ENCODE measurements around the gene MYH8. TPM values are rescaled to one million over a fixed set of nuclear protein-coding genes. Genes with fewer than 3 reads are reported as not detected.
A peak's percentile ranks its signal among the peaks of the same experiment; 100 is the strongest.

MYH8 gene
- total RNA-seq, 1 experiment from 2014 or later: not detected

DNA sequence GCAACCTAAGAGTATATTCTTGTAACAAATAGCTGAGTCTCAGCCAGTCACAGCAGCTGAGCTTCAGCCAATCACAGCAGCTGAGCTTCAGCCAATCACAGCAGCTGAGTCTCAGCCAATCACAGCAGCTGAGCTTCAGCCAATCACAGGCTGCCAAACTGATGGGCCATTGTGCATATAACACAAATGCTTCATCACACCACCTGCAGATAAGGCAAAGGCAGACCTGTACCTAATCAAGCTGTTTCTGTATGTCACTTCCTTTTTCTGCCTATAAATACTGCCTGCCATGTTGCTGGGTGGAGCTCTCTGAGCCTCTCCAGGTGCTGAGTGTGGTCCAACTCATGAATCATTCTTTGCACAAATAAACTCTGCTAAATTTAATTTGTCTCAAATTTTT lies 68.9 kb downstream of the MYH8 start:
- DNase-seq (ENCODE audit: low spot score) (no peak), ATAC-seq (no peak)
- CTCF ChIA-PET: interaction anchor here (0.6 to 3.3 kb wide), 6 partner anchors 61 to 424 kb away, joined by 3 to 9 read pairs (median 6); no protein-coding TSS in a partner anchor
- POLR2A ChIA-PET: no interaction called here
- H3K27ac Mint-ChIP-seq: no peak overlapping the region
- 0 out of 2 replicates have a peak, but pooled peaks cover under 1% of the 10 kb centered on the region for H3K4me1 Mint-ChIP-seq
- H3K4me3 Mint-ChIP-seq: no peak overlapping the region
- TF ChIP-seq GTF2I (CRISPR knock-in tag; conservative IDR thresholded peaks at IDR 0.05) (no peak), ZMAT4 (CRISPR knock-in tag; IDR thresholded peaks at IDR 0.05) (no peak), ARID4B (CRISPR knock-in tag; IDR thresholded peaks at IDR 0.05; ENCODE audit: borderline replicate concordance) (no peak), CBFB (CRISPR knock-in tag; IDR thresholded peaks at IDR 0.05; ENCODE audit: low read depth) (no peak)
- peaks cover 13% of the 10 kb centered on the region for H3K9me3 Mint-ChIP-seq
- H3K36me3 Mint-ChIP-seq: no peaks in the 10 kb centered on the region
- H3K27me3 Mint-ChIP-seq (ENCODE audit: low read depth): no peaks in the 10 kb centered on the region

GRCh38 chr17:10349403-10349802 lies 72.3 kb downstream of the MYH8 start:
- no peak overlapping the region for H3K27ac Mint-ChIP-seq
- H3K27me3 Mint-ChIP-seq (ENCODE audit: low read depth): no peaks in the 10 kb centered on the region
- no peak overlapping the region for H3K4me3 Mint-ChIP-seq
- DNase-seq (ENCODE audit: low spot score): peak; percentile 50
- no peaks in the 10 kb centered on the region for H3K4me1 Mint-ChIP-seq
- ChIA-PET POLR2A (no interaction called here), CTCF (no interaction called here)
- no peak for TF ChIP-seq TP53 (CRISPR knock-in tag; IDR thresholded peaks at IDR 0.05)
- no peak for TF ChIP-seq ZNF396 (CRISPR knock-in tag; IDR thresholded peaks at IDR 0.05; ENCODE audit: borderline replicate concordance)
- no peak for TF ChIP-seq RELA (CRISPR knock-in tag; IDR thresholded peaks at IDR 0.05; ENCODE audit: borderline replicate concordance)
- TF ChIP-seq, protein P1, sequence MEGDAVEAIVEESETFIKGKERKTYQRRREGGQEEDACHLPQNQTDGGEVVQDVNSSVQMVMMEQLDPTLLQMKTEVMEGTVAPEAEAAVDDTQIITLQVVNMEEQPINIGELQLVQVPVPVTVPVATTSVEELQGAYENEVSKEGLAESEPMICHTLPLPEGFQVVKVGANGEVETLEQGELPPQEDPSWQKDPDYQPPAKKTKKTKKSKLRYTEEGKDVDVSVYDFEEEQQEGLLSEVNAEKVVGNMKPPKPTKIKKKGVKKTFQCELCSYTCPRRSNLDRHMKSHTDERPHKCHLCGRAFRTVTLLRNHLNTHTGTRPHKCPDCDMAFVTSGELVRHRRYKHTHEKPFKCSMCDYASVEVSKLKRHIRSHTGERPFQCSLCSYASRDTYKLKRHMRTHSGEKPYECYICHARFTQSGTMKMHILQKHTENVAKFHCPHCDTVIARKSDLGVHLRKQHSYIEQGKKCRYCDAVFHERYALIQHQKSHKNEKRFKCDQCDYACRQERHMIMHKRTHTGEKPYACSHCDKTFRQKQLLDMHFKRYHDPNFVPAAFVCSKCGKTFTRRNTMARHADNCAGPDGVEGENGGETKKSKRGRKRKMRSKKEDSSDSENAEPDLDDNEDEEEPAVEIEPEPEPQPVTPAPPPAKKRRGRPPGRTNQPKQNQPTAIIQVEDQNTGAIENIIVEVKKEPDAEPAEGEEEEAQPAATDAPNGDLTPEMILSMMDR (IDR thresholded peaks at IDR 0.05): peak; percentile 53
- peaks cover 13% of the 10 kb centered on the region for H3K9me3 Mint-ChIP-seq
- peak; percentile 85 for ATAC-seq
- no peaks in the 10 kb centered on the region for H3K36me3 Mint-ChIP-seq

- Mint-ChIP-seq H3K27ac (no peak overlapping the region), H3K4me3 (no peak overlapping the region), H3K9me3 (no peaks in the 10 kb centered on the region), H3K4me1 (no peaks in the 10 kb centered on the region), H3K27me3 (ENCODE audit: low read depth) (no peaks in the 10 kb centered on the region), H3K36me3 (no peaks in the 10 kb centered on the region)
- ChIA-PET CTCF (interaction anchor here (0.9 to 1.7 kb wide), 3 partner anchors 13 to 302 kb away, joined by 3 to 4 read pairs (median 4); no protein-coding TSS in a partner anchor), POLR2A (no interaction called here)
- TF ChIP-seq, protein P2, sequence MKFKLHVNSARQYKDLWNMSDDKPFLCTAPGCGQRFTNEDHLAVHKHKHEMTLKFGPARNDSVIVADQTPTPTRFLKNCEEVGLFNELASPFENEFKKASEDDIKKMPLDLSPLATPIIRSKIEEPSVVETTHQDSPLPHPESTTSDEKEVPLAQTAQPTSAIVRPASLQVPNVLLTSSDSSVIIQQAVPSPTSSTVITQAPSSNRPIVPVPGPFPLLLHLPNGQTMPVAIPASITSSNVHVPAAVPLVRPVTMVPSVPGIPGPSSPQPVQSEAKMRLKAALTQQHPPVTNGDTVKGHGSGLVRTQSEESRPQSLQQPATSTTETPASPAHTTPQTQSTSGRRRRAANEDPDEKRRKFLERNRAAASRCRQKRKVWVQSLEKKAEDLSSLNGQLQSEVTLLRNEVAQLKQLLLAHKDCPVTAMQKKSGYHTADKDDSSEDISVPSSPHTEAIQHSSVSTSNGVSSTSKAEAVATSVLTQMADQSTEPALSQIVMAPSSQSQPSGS (CRISPR knock-in tag; IDR thresholded peaks at IDR 0.05; ENCODE audit: borderline replicate concordance, low read depth): no peak
- TF ChIP-seq GRHL2 (CRISPR knock-in tag; IDR thresholded peaks at IDR 0.05; ENCODE audit: insufficient replicate concordance, severe bottlenecking): no peak
- TF ChIP-seq MXD4 (CRISPR knock-in tag; IDR thresholded peaks at IDR 0.05; ENCODE audit: borderline replicate concordance): no peak
- no peak for TF ChIP-seq ZNF263 (CRISPR knock-in tag; IDR thresholded peaks at IDR 0.05; ENCODE audit: low read depth)
- no peak for TF ChIP-seq ATF3 (CRISPR knock-in tag; conservative IDR thresholded peaks at IDR 0.05)
- no peak for TF ChIP-seq SP1 (CRISPR knock-in tag; conservative IDR thresholded peaks at IDR 0.05)
- TF ChIP-seq TEAD4 (CRISPR knock-in tag; IDR thresholded peaks at IDR 0.05): no peak
- TF ChIP-seq MLX (CRISPR knock-in tag; IDR thresholded peaks at IDR 0.05): no peak
- no peak for TF ChIP-seq ELF4 (CRISPR knock-in tag; IDR thresholded peaks at IDR 0.05; ENCODE audit: low read depth)
- no peak for TF ChIP-seq ZNF671 (CRISPR knock-in tag; IDR thresholded peaks at IDR 0.05)
- TF ChIP-seq NFATC4 (CRISPR knock-in tag; IDR thresholded peaks at IDR 0.05): no peak
- TF ChIP-seq NR3C1 (CRISPR knock-in tag; conservative IDR thresholded peaks at IDR 0.05; ENCODE audit: low read depth): no peak
- no peak for TF ChIP-seq SMAD3 (CRISPR knock-in tag; IDR thresholded peaks at IDR 0.05; ENCODE audit: borderline replicate concordance)
- no peak for TF ChIP-seq NFE2L1 (CRISPR knock-in tag; IDR thresholded peaks at IDR 0.05)
- DNase-seq (ENCODE audit: low spot score): no peak
- ATAC-seq: no peak
These were observed 76.9 kb downstream of the MYH8 start for GRCh38 chr17:10344816-10345215.

Data from WTC11 (cell line).